Amygdala (tissue), 56 donors: ENCODE results near the gene GTF3C1.
"Not testable (repeated sequence)": the region's sequence is repeated elsewhere in the genome, so short reads cannot be mapped to it uniquely, and the experiment has no call there.

Experiments
- DNase-seq, 56 donors: peaks; one replicate each; lab custom pipeline; 2025; lab: John Stamatoyannopoulos, UW

The GTF3C1 gene

DNA sequence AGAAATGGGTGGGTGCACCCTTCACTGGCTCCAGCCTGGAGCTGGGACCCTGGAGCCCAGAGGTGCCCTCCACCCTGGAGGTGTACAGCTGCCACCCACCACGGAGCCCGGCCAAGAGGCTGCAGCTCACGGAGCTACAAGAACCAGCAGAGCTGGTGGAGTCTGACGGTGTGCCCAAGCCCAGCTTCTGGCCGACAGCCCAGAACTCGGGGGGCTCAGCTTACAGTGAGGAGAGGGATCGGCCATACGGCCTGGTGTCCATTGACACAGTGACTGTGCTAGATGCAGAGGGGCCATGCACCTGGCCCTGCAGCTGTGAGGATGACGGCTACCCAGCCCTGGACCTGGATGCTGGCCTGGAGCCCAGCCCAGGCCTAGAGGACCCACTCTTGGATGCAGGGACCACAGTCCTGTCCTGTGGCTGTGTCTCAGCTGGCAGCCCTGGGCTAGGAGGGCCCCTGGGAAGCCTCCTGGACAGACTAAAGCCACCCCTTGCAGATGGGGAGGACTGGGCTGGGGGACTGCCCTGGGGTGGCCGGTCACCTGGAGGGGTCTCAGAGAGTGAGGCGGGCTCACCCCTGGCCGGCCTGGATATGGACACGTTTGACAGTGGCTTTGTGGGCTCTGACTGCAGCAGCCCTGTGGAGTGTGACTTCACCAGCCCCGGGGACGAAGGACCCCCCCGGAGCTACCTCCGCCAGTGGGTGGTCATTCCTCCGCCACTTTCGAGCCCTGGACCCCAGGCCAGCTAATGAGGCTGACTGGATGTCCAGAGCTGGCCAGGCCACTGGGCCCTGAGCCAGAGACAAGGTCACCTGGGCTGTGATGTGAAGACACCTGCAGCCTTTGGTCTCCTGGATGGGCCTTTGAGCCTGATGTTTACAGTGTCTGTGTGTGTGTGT, 100.9 kb downstream of the GTF3C1 start:
- no peak for DNase-seq

DNA sequence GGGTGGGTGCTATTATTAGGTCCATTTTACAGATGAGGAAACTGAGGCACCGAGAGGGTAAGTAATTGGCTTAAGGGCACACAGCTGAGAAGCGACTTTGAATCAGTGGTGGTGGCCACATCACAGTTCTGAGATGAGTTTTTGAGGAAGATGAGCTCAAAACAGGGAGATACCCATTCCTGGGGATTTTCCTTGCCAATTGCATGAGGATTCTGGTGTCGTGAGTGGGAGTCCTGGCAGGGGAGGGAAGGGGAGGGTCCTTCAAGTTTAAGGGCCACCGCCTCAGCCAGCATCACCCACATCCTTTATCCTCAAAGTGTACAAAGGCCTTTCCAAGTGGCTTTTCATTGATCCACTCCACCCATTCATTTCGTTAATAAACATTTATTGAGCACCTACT, 102.4 kb downstream of the GTF3C1 start:
- DNase-seq, result no peak

DNA sequence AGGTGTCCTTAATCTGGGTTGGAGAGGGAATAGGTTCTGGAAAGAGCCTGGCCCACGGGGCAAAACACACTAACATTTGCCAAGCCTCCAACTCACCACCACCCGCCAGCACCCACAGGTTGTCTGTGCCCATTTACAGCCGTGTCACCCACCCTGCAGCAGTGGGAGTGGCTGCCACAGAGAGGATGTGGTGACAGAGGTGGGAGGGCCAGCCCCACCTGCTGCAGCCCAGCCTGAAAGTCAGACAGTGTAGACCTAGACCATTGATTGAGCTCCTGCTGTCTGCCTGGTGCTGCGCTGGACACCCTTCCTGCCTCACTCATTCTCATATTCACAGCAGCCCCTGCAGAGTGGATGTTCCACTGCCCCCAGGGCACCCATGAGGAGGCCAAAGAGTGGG, 103.0 kb downstream of the GTF3C1 start:
- no peak for DNase-seq

DNA sequence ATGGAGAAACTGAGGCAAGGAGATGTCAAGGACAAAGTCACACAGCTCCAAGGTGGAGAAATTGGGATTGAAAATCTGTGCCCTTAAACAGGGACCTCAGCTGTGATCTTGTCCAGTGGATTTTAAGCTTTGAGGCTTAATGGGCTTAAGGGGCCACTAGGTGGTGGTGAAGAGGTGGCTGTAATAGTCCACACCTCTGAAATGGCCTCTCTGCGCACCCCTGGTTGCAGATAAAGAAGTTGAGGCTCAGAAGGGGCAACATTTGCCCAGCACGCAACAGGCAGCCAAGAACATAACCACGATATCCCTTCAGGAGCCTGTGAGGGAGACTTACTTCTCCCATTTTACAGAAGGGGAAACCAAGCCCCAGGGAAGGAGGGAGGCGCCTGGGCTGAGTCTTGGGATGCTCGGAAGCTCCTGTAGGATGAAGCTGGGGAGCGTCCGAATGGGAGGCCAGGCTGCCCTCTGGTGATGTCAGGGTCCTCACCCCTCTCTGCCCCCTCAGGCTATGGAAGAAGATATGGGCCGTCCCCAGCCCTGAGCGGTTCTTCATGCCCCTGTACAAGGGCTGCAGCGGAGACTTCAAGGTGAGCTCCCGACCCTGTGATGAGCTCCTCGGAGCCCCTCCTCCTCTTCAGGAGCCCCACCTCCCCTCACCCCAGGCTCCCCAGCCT, 104.1 kb downstream of the GTF3C1 start:
- no peak for DNase-seq

DNA sequence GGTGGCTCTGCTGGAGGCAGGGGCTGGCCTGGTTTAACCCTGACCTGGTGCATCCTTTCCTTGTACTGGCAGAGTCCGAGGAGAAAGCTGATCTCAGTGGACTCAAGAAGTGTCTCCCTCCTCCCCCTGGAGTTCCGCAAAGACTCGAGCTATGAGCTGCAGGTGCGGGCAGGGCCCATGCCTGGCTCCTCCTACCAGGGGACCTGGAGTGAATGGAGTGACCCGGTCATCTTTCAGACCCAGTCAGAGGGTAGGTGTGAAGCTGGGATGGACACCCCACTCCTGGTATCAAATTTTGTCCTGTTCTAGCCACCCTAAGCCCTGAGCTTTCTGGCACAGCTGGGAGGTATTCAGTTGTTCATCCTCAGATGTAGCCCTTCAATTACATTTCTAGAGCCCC, 105.2 kb downstream of the GTF3C1 start:
- no peak for DNase-seq

DNA sequence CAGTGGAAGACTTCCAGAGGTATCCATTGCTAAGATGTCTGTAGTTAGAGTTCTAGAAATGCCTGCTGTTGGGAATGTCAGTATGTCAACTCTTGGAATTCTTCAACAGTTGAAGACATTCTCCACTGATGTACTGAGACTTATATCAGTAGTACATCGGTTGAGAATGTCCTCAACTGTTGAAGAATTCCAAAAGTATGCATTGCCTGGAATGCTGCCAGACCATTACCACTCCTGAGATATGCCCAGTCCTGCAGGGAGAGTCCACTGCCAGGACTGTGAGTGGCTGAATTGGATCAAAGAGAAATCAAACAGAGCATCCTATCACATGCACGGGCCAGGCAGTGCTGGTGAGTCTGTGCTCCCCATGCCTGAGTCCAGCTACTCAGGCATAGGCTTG, 105.7 kb downstream of the GTF3C1 start:
- DNase-seq, result no peak

DNA sequence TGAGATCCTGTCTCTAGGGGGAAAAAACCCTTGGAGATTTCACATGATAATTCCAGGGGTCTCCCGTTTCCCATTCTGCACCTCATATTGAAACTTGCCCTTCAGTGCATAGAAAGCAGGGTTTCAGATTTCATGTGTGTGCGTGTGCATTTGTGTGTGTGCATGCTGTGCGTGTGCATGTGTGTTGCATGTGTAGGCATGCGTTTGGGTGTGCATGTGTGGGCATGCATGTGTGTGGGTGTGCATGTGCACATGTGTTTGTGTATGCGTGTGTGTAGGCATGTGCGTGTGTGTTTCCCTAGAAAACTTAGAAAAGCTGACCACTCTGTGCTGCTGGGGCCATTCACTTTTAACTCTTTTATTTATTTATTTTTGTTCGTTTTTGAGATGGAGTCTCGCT, 107.7 kb downstream of the GTF3C1 start:
- DNase-seq, result no peak

DNA sequence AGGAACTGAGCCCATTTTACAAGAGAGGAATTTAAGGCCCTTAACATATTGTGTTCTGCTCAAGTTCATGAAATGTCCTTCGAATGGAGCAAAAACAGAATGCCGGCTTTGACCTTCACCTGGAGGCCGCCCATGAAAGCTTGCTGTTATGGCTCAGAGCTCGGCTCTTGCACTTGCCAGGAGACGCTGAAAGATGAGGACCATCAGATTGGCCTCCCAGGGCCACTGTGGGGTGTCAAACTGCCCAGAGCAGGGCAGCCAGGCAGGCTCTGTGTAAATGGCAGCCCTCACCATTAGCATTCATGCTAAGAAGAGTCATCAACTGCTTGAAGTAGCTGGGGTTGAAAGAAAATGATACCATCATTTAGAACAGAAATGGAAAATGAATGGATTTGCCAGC, 108.4 kb downstream of the GTF3C1 start:
- no peak for DNase-seq

DNA sequence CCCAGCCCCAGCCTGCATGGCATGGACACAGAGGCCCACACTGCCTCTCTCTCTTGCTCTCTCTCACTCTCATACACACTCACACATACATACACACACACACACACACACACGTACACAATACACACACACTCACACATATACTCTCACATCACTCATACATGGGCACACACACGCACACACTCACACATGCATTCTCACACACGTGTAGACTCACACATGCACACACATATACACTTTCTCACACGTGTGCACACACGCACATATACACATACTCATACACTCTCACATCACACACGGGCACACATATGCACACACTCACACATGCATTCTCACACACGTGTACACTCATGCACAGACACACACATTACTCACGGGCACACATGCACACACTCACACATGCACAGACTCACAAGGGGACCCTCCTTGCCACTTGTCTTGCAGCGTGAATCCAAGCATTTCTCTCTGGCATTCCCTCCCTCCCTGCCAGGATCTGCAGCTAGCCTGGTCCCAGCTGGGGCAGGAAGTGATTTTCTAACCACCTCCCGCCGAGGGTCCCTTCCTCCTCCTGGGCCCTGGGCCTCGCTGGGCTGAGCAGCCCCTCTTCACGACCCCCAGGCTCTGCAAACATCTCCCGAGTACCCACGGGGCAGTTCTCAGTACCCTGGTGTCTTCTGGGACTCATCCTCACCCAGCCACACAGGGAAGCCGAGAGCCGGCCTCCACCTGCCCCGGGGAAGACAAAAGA, 110.3 kb downstream of the GTF3C1 start:
- DNase-seq, result no peak

DNA sequence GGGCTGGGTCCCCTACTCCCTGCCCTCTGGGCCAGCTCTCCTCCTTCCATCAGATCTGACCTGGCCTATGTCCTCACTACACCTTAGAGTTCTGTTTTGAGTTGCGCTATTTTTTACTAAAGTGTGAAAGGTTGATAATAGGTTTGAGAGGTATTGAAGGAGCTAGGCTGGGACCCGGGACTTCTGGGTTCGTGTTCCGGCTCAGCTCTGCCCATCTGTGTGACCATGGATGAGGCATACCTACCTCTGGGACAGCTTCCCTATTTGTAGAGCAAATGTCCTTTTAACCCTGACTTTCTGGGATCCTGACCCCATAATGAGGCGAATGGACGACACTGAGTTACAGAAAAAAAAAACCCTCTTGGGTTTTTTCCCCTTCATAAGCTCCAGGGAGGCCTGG, 111.8 kb downstream of the GTF3C1 start:
- no peak for DNase-seq

DNA sequence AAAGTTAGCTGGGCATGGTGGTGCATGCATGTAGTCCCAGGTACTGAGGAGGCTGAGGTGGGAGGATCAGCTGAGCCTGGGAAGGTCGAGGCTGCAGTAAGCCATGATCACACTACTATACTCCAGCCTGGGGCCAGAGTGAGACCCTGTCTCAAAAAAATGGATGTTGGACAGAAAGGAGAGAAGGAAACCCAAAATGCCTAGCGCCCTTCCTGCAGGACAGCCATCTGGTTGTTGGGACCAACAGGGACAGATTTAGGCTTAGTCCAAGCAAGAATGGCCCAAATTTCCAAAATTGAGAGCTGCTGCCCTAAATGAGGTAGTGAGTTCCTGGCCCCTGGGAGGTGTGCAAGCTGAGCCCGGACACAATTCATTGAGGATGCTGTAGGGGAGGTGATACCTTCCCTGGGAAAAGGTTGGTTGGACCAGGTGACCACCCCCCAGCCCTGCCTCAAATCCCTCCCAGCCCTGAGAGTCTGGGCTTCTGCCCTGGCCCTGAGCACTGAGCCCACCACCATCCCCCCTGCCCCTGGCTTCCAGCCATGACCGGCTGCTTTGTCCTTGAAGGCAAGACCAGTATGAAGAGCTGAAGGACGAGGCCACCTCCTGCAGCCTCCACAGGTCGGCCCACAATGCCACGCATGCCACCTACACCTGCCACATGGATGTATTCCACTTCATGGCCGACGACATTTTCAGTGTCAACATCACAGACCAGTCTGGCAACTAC, 112.6 kb downstream of the GTF3C1 start:
- no peak for DNase-seq

DNA sequence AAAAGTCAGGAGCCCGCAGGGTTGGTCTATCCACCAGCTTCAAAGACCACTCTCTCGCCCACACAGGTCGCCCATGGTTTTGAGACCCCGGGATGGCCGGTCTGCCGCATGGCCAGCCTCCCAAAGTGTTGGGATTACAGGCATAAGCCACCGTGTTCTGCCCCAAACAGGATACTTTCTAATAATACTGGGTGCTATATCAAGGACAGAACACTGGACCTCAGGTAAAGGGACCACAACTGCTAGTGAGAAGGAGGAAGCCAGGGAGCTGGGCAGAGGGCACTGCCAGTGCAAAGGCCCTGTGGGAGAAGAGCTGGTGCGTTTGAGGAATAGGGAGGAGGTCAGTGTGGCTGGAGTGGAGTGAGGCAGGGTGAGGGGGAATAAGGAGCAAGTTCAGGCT, 113.6 kb downstream of the GTF3C1 start:
- DNase-seq, result no peak

DNA sequence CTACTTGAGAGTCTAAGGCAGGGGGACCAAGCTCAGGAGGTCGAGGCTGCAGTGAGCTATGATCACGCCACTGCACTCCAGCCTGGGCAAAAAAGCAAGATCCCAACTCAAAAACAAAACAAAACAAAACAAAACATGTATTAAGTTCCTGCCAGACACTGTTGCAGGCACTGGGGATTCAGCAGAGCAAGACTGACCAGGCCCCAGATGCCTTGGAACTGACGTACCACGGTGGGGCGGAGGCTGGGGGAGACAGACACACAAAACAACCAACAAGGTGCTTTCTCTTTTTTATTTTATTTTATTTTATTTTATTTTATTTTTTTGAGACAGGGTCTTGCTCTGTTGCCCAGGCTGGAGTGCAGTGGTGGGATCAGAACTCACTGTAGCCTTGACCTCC, 114.6 kb downstream of the GTF3C1 start:
- DNase-seq, result not testable (repeated sequence)

DNA sequence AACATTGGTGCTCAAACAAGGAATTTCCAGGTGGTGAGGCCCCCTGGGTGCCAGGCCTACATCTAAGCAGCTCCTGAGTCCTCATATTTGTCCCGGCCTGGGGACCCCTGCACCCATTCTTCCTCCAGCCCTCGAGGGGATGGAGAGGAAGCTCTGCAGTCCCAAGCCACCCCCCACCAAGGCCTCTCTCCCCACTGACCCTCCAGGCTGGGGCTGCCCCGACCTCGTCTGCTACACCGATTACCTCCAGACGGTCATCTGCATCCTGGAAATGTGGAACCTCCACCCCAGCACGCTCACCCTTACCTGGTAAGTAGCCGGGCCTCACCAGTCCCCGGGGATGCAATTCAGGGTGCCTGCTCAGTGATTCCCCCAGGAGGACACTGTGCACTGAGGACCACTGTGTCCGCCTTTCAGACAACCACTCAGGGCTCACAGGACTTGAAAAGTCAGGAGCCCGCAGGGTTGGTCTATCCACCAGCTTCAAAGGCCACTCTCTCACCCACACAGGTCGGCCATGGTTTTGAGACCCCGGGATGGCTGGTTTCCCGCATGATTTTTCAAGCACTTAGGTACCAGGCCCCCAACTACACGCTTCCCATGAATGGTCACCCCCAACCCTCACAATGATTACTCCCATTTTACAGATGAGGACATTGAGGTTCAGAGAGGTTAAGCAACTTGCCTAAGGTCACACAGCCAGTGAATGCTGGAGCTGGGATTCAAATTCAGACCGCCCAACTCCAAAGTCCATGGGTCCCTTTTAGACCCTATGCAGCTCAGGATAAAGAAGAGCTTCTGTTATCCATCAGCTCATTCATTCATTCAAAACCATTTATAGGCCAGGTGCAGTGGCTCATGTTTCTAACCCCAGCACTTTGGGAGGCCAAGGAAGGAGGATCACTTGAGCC, 115.3 kb downstream of the GTF3C1 start:
- DNase-seq, result no peak

DNA sequence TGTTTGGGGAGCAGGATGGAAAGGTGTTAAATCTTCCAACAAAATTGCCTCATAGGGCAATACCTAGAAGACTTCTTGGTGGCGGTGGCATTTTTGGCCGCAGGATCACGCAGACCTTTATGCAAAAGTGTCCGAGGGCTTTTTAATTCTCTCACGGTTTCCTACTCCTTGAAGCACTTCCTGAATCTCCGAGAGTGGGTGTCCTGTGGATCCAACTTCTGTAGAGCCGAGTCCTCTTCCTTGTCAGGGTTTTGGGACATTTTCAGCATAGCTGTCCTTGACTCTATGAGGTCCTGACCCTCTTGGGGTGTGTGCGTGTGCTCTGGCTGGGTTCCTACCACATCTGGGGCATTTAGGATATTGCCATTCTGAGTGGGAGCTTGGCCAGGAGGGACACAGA, 116.1 kb downstream of the GTF3C1 start:
- DNase-seq, result no peak

DNA sequence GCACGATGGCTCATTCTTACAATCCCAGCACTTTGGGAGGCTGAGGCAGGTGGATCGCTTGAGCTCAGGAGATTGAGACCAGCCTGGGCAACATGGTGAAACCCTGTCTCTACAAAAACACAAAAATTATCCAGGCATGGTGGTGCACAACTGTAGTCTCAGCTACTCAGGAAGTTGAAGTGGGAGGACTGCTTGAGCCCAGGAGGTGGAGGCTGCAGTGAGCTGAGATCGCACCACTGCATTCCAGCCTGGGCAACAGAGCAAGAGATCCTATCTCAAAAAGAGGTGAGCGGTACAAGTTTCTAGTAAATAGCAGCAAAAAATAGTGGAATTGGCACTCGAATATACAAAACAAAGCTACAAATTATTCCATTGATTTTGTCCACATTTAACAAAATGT, 116.5 kb downstream of the GTF3C1 start:
- not testable (repeated sequence) for DNase-seq

DNA sequence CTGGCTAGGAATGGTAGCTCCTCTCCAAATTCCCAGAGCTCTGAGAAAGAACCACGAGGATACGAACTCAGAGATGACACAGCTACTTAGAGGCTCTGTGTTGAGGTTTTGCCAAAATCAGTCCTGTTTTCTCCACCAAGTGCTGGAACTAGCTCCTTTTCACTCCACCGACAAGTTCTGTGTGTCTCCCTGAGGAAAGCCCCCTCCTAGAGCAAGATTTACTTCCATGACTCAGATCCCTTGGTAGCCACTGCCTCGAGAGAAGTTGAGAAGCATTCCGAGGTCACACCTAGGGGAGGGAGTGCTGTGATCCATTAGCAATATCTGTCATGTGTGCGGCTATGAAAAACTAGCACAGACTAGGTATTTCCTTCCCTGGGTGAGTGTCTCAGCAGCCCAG, 117.2 kb downstream of the GTF3C1 start:
- DNase-seq, result no peak

DNA sequence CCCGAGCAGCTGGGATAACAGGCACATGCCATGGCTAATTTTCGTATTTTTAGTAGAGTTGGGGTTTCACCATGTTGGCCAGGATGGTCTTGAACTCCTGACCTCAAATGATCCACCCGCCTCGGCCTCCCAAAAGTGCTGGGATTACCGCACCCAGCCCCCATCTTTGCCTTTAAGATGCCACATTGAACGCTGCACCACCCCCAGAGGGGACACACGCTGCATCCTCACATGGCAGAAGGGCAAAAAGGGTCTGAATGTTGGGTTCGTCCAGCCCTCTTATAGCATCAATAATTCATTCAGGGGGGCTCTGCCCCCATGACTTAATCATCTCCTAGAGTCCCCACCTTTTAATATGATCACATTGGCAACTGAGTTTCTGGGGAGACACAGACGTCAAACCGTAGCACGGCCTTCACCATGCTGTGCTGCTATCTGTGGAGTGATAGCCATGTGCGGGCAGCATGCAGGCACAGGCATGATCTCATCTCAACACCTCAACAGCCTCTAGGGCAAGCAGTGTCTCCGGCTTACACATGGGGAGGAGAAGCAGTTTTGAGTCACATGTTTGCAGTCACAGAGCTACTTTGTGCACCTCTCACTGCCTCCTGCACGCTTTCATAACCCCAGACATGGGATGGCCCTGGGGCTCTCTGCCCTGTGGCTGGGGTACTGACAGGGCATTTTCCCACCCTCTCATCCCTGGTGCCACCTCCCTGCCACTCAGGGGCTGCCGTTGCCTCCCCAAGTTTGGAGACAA, 117.8 kb downstream of the GTF3C1 start:
- DNase-seq, result no peak

DNA sequence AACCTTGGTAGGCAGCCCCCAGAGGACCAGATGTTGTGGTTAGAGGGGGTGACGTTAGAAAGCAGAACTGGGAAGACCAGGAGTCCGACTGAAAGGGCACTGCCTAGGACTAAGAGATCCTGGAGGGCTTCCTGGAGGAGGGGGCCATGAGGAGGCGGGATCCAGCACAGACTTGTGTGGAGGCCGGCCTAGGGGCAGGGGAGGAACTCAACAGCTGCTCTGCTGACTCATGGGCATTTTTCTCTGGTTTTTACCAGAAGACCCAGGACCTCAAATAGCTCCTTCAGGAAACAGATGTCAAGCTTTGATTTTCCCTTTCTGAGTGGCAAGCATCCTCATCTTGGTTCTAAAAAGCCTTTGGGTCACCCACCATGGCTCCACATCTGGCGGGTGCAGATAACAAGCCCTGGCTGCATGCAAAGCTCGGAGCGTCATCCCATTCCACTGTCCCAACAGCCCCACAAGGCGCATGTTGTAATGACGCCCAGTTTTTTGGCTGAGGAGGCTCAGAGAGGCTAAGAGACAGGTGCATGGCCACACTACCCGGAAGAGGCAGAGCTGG, 118.7 kb downstream of the GTF3C1 start:
- no peak for DNase-seq
